Stimulated activated CD8-positive, alpha-beta memory T cell treated with anti-CD3 and anti-CD28 coated beads, Interleukin-7, amount 100 ng/mL, for 4 hours (primary cell): ENCODE measurements around the gene FICD.

Source experiments
- DNase-seq, 2 donors: peaks; one replicate each; pipeline ENCODE4 v3.0.0-alpha.2; 2020; ENCODE audit warnings: low read depth in 2 of 2

FICD gene

GRCh38 chr12:108502922-108503321, 12.2 kb upstream of the FICD start:
- DNase-seq: no peak

GRCh38 chr12:108505129-108505528, 9.9 kb upstream of the FICD start:
- DNase-seq: no peak

- no peak for DNase-seq
Observed at GRCh38 chr12:108507971-108508642, 7.0 kb upstream of the FICD start.

- no peak for DNase-seq
Observed at GRCh38 chr12:108509806-108510205, 5.3 kb upstream of the FICD start.

- no peak for DNase-seq
Observed at GRCh38 chr12:108510836-108511235, 4.2 kb upstream of the FICD start.

GRCh38 chr12:108511633-108512540, 3.2 kb upstream of the FICD start:
- DNase-seq: peak; percentile 59 to 66

- no peak for DNase-seq
Observed at GRCh38 chr12:108514468-108514972, 557 bp upstream of the FICD start.

GRCh38 chr12:108515916-108516315, 839 bp downstream of the FICD start:
- DNase-seq: no peak

- no peak for DNase-seq
Observed at GRCh38 chr12:108516511-108517275, 1.6 kb downstream of the FICD start.

- DNase-seq: no peak
Observed at GRCh38 chr12:108517288-108518100, 2.4 kb downstream of the FICD start.

GRCh38 chr12:108518101-108518715, 3.1 kb downstream of the FICD start:
- DNase-seq: no peak

- no peak for DNase-seq
Observed at GRCh38 chr12:108518716-108519496, 3.8 kb downstream of the FICD start.

- DNase-seq: no peak
Observed at GRCh38 chr12:108519558-108519957, 4.5 kb downstream of the FICD start.

- DNase-seq: no peak
Observed at GRCh38 chr12:108523365-108523764, 8.3 kb downstream of the FICD start.

- DNase-seq: no peak
Observed at GRCh38 chr12:108525681-108526080, 10.6 kb downstream of the FICD start.

- DNase-seq: no peak
Observed at GRCh38 chr12:108526482-108527165, 11.5 kb downstream of the FICD start.

GRCh38 chr12:108527166-108527496, 12.1 kb downstream of the FICD start:
- no peak for DNase-seq

- no peak for DNase-seq
Observed at GRCh38 chr12:108530161-108530560, 15.1 kb downstream of the FICD start.
